IMR-90 (cell line): ENCODE results near the gene GGN. TPM values are rescaled to one million over a fixed set of nuclear protein-coding genes. Genes with fewer than 3 reads are reported as not detected.

Source experiments
- ATAC-seq: fragments of 200-7000 bp; cut with Tn5 transposase; 2 replicates; pipeline ENCODE4 v1.9.1; 2020; ENCODE audit warnings: low read depth, mild to moderate bottlenecking, moderate library complexity
- BruUV-seq: library from RNA; stranded (reverse); fragments of 400-500 nt; replicated peaks from 2 replicates; lab custom pipeline; 2021; lab: Mats Ljungman, UMichigan
- CTCF ChIA-PET: fragments of 300-600 bp; formaldehyde crosslinking; extraction: SDS; loops from one replicate; lab custom pipeline; 2021; ENCODE audit warnings: antibody characterized with exemption; lab: Yijun Ruan, JAX
- POLR2A ChIA-PET: fragments of 300-600 bp; sonication (Branson Sonifier 250); formaldehyde crosslinking; loops from one replicate; lab custom pipeline; 2022; ENCODE audit warnings: antibody characterized with exemption; ENCODE audit not compliant: unreplicated experiment; lab: Charles Lee
- DNase-seq: peaks from one replicate; pipeline ENCODE4 v3.0.0; 2013
- H2AFZ ChIP-seq: replicated peaks from 2 replicates; pipeline ENCODE3; 2013; ENCODE audit warnings: low read length, mild to moderate bottlenecking; ENCODE audit not compliant: poor library complexity
- H2AK5ac ChIP-seq: 2 replicates; pipeline ENCODE4 v1.6.1; 2013; ENCODE audit warnings: low read depth, low read length, inconsistent platforms
- H2AK9ac ChIP-seq: replicated peaks from 2 replicates; pipeline ENCODE3; 2013; ENCODE audit warnings: mild to moderate bottlenecking, low read depth, low read length, moderate library complexity; ENCODE audit not compliant: poor library complexity
- H2BK120ac ChIP-seq: 2 replicates; pipeline ENCODE4 v1.6.1; 2013; ENCODE audit warnings: low read depth, low read length, inconsistent platforms
- H2BK15ac ChIP-seq: 3 replicates; pipeline ENCODE4 v1.6.1; 2013; ENCODE audit warnings: low read depth, low read length, inconsistent platforms
- H2BK20ac ChIP-seq: 2 replicates; pipeline ENCODE4 v1.6.1; 2013; ENCODE audit warnings: low read depth, mild to moderate bottlenecking, inconsistent platforms, low read length, moderate library complexity
- H2BK5ac ChIP-seq: 2 replicates; pipeline ENCODE4 v1.6.1; 2013; ENCODE audit warnings: mild to moderate bottlenecking, low read depth, low read length, inconsistent platforms; ENCODE audit not compliant: poor library complexity, severe bottlenecking
- H3K14ac ChIP-seq: replicated peaks from 2 replicates; pipeline ENCODE4 v1.6.1; 2013; ENCODE audit warnings: low read depth, low read length, inconsistent platforms
- H3K18ac ChIP-seq: 2 replicates; pipeline ENCODE4 v1.6.1; 2013; ENCODE audit warnings: low read depth, low read length, control low read depth
- H3K23ac ChIP-seq: 2 replicates; pipeline ENCODE4 v1.6.1; 2013; ENCODE audit warnings: low read depth, low read length, inconsistent platforms
- H3K27ac ChIP-seq: 2 replicates; pipeline ENCODE4 v1.5.1; 2013; ENCODE audit warnings: mild to moderate bottlenecking, control low read depth, low read length; ENCODE audit not compliant: insufficient read depth
- H3K27me3 ChIP-seq: 2 replicates; pipeline ENCODE4 v1.6.1; 2013; ENCODE audit warnings: low read length; ENCODE audit not compliant: control insufficient read depth, insufficient read depth
- H3K36me3 ChIP-seq: 2 replicates; pipeline ENCODE4 v1.6.1; 2013; ENCODE audit warnings: low read length, mixed read lengths; ENCODE audit not compliant: control insufficient read depth, insufficient read depth
- H3K4ac ChIP-seq: 2 replicates; pipeline ENCODE4 v1.6.1; 2013; ENCODE audit warnings: low read depth, low read length, inconsistent platforms
- H3K4me1 ChIP-seq: 2 replicates; pipeline ENCODE4 v1.6.1; 2013; ENCODE audit warnings: low read length, mixed read lengths; ENCODE audit not compliant: control insufficient read depth, insufficient read depth
- H3K4me2 ChIP-seq: 2 replicates; pipeline ENCODE4 v1.6.1; 2013; ENCODE audit warnings: low read depth, mild to moderate bottlenecking, control low read depth, low read length, moderate library complexity
- H3K4me3 ChIP-seq: 2 replicates; pipeline ENCODE4 v1.5.1; 2013; ENCODE audit warnings: low read depth, mild to moderate bottlenecking, control low read depth, low read length, moderate library complexity; ENCODE audit not compliant: insufficient read depth
- H3K56ac ChIP-seq: 2 replicates; pipeline ENCODE4 v1.6.1; 2013; ENCODE audit warnings: low read length, inconsistent platforms; ENCODE audit not compliant: insufficient read depth; ENCODE audit errors: extremely low read depth
- H3K79me1 ChIP-seq, 2 experiments: 2 replicates each; pipeline ENCODE4 v1.6.1; 2013; ENCODE audit warnings: low read length in 2 of 2, inconsistent platforms in 1 of 2, low read depth in 1 of 2
- H3K9ac ChIP-seq: 2 replicates; pipeline ENCODE4 v1.6.1; 2013; ENCODE audit warnings: low read depth, low read length, control low read depth
- H3K9me1 ChIP-seq: 2 replicates; pipeline ENCODE4 v1.6.1; 2013; ENCODE audit warnings: low read length, inconsistent platforms; ENCODE audit not compliant: insufficient read depth
- H3K9me3 ChIP-seq: 2 replicates; pipeline ENCODE4 v1.6.1; 2013; ENCODE audit warnings: low read length; ENCODE audit not compliant: control insufficient read depth, insufficient read depth
- H4K20me1 ChIP-seq: 2 replicates; pipeline ENCODE4 v1.6.1; 2013; ENCODE audit warnings: low read length, inconsistent platforms; ENCODE audit not compliant: insufficient read depth
- H4K5ac ChIP-seq: 2 replicates; pipeline ENCODE4 v1.6.1; 2013; ENCODE audit warnings: mild to moderate bottlenecking, low read depth, low read length, control low read depth
- H4K8ac ChIP-seq, 2 experiments: 2 replicates each; pipeline ENCODE4 v1.6.1; 2013; ENCODE audit warnings: low read depth in 2 of 2, low read length in 2 of 2, control low read depth in 1 of 2, inconsistent platforms in 1 of 2
- H4K91ac ChIP-seq: 2 replicates; pipeline ENCODE4 v1.6.1; 2013; ENCODE audit warnings: low read depth, low read length, inconsistent platforms; ENCODE audit not compliant: insufficient read depth
- CHD1 ChIP-seq: IDR thresholded peaks from 2 replicates; pipeline ENCODE4 v1.6.1; 2012; ENCODE audit warnings: low read depth, low read length, improper control_type of control experiment
- MAFK ChIP-seq: IDR thresholded peaks from 2 replicates; pipeline ENCODE4 v1.6.1; 2012; ENCODE audit warnings: low read depth, low read length, improper control_type of control experiment
- MAZ ChIP-seq: IDR thresholded peaks from 2 replicates; pipeline ENCODE4 v1.6.1; 2012; ENCODE audit warnings: low read depth, mild to moderate bottlenecking, low read length, improper control_type of control experiment, moderate library complexity, borderline replicate concordance
- POLR2A ChIP-seq: IDR thresholded peaks from 2 replicates; pipeline ENCODE4 v1.6.1; 2012; ENCODE audit warnings: mild to moderate bottlenecking, low read depth, low read length
- RAD21 ChIP-seq: IDR thresholded peaks from 2 replicates; pipeline ENCODE4 v1.6.1; 2012; ENCODE audit warnings: low read length, improper control_type of control experiment
- SMC3 ChIP-seq: fragments of 150-350 bp; IDR thresholded peaks from 2 replicates; pipeline ENCODE4 v1.6.1; 2016; ENCODE audit warnings: low read depth, mild to moderate bottlenecking, antibody characterized with exemption, low read length, moderate library complexity
- WGBS, 2 experiments: methylation state at CpG; one replicate each; pipeline versions ENCODE4 v1.1.5 to v1.1.7; 2013; ENCODE audit warnings: missing lambda C conversion rate in 2 of 2; ENCODE audit not compliant: insufficient read length in 1 of 2; ENCODE audit errors: extremely low coverage in 2 of 2; 5-methylcytosine and 5-hydroxymethylcytosine counted together
- dilution Hi-C: fragments of 300-500 bp; cut with HindIII; formaldehyde crosslinking; loops from one replicate; pipeline ENCODE4 v1.14.3; 2018; ENCODE audit warnings: low sequenced_read_pairs; ENCODE audit not compliant: unreplicated experiment
- in situ Hi-C: fragments of 300-500 bp; cut with MboI; formaldehyde crosslinking; loops from 3 replicates; pipeline ENCODE4 v1.14.3; 2019; ENCODE audit warnings: low sequenced_read_pairs, inconsistent platforms, mixed read lengths
- intact Hi-C: fragments of 100-400 bp; cut with micrococcal nuclease; formaldehyde crosslinking; loops from 2 replicates; pipeline ENCODE4 v1.10.0; 2022
- polyA plus RNA-seq, 3 experiments: library from polyadenylated mRNA; depleted of rRNA; stranded (reverse); fragments of >200 nt; gene quantifications; 2 replicates each; pipeline ENCODE4 v1.2.3, GENCODE V29; 2012; ENCODE audit warnings: low replicate concordance in 1 of 3
- total RNA-seq: library from RNA; depleted of rRNA; stranded (reverse); fragments of >200 nt; gene quantifications from 2 replicates; pipeline ENCODE4 v1.2.3, GENCODE V29; 2012

The GGN gene
- total and polyA plus RNA-seq, 2 of the 4 experiments (the other 2 are of a cell fraction), result under 0.01 to 0.65 TPM

DNA sequence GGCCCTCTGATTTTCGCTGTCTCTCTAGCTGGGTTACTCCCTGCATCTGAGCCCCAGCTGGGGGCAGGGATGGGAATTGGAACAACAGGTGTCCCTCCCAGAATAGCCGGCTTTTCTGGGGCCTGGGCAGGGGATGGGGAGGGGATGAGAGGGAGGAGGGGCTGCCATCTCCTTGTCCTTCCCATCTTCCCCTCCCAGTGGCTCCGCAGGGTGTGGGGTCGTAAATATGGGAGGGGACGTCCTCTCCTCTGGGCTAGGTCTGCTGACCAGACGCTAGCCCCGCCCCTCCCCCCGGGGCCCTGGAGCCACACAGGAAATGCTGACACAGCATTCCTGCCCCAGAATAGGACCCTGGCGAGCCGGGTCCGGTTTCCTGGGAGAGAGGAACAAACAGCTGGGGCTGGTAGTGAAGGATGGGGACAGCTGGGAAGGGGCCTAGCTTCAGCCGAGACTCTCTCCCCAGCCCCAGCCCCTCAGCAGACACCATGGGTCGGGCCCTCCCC lies 46.8 kb upstream of the GGN start:
- H2BK15ac ChIP-seq, result no peak overlapping the region
- in situ Hi-C loops (no loop called here), intact Hi-C loops (no loop called here), dilution Hi-C loops (no loop called here)
- H4K8ac ChIP-seq, result no peak overlapping the region
- H2BK20ac ChIP-seq, result no peak overlapping the region
- H2BK120ac ChIP-seq, result no peak overlapping the region
- no CpG with 5 or more reads among the region's 13 CpGs for WGBS, 2 experiments
- no peak overlapping the region for H2BK5ac ChIP-seq
- POLR2A ChIA-PET, result no interaction called here
- H3K18ac ChIP-seq, result no peak overlapping the region
- no peaks in the 10 kb centered on the region for H3K9me1 ChIP-seq
- BruUV-seq, result no TSS peak
- no peak overlapping the region for H2AK5ac ChIP-seq
- no peak overlapping the region for H3K4me3 ChIP-seq
- no peak for DNase-seq
- H4K20me1 ChIP-seq, result no peaks in the 10 kb centered on the region
- TF ChIP-seq CHD1 (no peak), MAFK (peak; percentile 97), SMC3 (no peak), POLR2A (no peak), RAD21 (no peak), MAZ (no peak)
- no peak overlapping the region for H3K14ac ChIP-seq
- no peaks in the 10 kb centered on the region for H3K79me1 ChIP-seq
- H3K56ac ChIP-seq, result no peak overlapping the region
- H3K9me3 ChIP-seq, result no peaks in the 10 kb centered on the region
- no peak overlapping the region for H4K91ac ChIP-seq
- no peak for ATAC-seq
- no peaks in the 10 kb centered on the region for H3K36me3 ChIP-seq
- H2AFZ ChIP-seq, result no peak overlapping the region
- no peak overlapping the region for H4K5ac ChIP-seq
- no peak overlapping the region for H3K4me2 ChIP-seq
- H3K23ac ChIP-seq, result no peak overlapping the region
- H3K9ac ChIP-seq, result no peak overlapping the region
- H3K4me1 ChIP-seq, result no peaks in the 10 kb centered on the region
- H2AK9ac ChIP-seq, result no peak overlapping the region
- no peak overlapping the region for H3K4ac ChIP-seq
- H3K27me3 ChIP-seq, result peaks cover 26% of the 10 kb centered on the region
- CTCF ChIA-PET, result no interaction called here
- no peak overlapping the region for H3K27ac ChIP-seq
